Keratinocyte (primary cell): ENCODE measurements around the gene CLCN3. TPM values are rescaled to one million over a fixed set of nuclear protein-coding genes. Genes with fewer than 3 reads are reported as not detected.

ENCODE experiments used
- DNase-seq: peaks from one replicate; pipeline ENCODE4 v3.0.0-alpha.2; 2011; ENCODE audit warnings: low read depth, missing footprints, low spot score
- FAIRE-seq: peaks from 2 replicates; lab custom pipeline; 2011; peaks lifted over from hg19 to GRCh38; lab: Jason Lieb, UNC
- H2AFZ ChIP-seq: 2 replicates; pipeline ENCODE4 v1.6.0; 2012; ENCODE audit warnings: low read length, control low read depth, inconsistent platforms; ENCODE audit not compliant: control insufficient read depth
- H3K27ac ChIP-seq: 2 replicates; pipeline ENCODE4 v1.5.1; 2011; ENCODE audit warnings: low read length; ENCODE audit not compliant: control insufficient read depth, insufficient read depth
- H3K27me3 ChIP-seq: 3 replicates; pipeline ENCODE4 v1.6.0; 2011; ENCODE audit warnings: low read length; ENCODE audit not compliant: control insufficient read depth, insufficient read depth; ENCODE audit errors: extremely low read depth
- H3K36me3 ChIP-seq, 2 experiments: 2 replicates in 1 of 2; 3 replicates in 1 of 2; pipeline ENCODE4 v1.5.1; 2011; ENCODE audit warnings: low read length in 2 of 2, mild to moderate bottlenecking in 1 of 2; ENCODE audit not compliant: control insufficient read depth in 2 of 2, insufficient read depth in 2 of 2; ENCODE audit errors: extremely low read depth in 1 of 2
- H3K4me1 ChIP-seq: 3 replicates; pipeline ENCODE4 v1.5.1; 2011; ENCODE audit warnings: low read length; ENCODE audit not compliant: control insufficient read depth, insufficient read depth; ENCODE audit errors: extremely low read depth
- H3K4me2 ChIP-seq: 3 replicates; pipeline ENCODE4 v1.6.0; 2011; ENCODE audit warnings: low read depth, low read length; ENCODE audit not compliant: control insufficient read depth, insufficient read depth; ENCODE audit errors: extremely low read depth
- H3K4me3 ChIP-seq, 3 experiments: fragments of 200-600 bp in 1 of 3; sonication (generic) in 1 of 3; 2 replicates in 2 of 3; 3 replicates in 1 of 3; pipeline ENCODE4 v1.5.1; 2011 to 2016; ENCODE audit warnings: low read length in 3 of 3, mild to moderate bottlenecking in 3 of 3, control low read depth in 2 of 3, inconsistent platforms in 1 of 3, low read depth in 1 of 3, mixed read lengths in 1 of 3, mixed run types in 1 of 3, moderate library complexity in 1 of 3; ENCODE audit not compliant: control insufficient read depth in 2 of 3, insufficient read depth in 2 of 3; ENCODE audit errors: extremely low read depth in 1 of 3
- H3K79me2 ChIP-seq: 2 replicates; pipeline ENCODE4 v1.6.0; 2012; ENCODE audit warnings: low read length; ENCODE audit not compliant: control insufficient read depth, insufficient read depth
- H3K9ac ChIP-seq: 3 replicates; pipeline ENCODE4 v1.6.0; 2011; ENCODE audit warnings: low read length; ENCODE audit not compliant: control insufficient read depth, insufficient read depth; ENCODE audit errors: extremely low read depth
- H3K9me1 ChIP-seq: 3 replicates; pipeline ENCODE4 v1.6.0; 2011; ENCODE audit warnings: low read length; ENCODE audit not compliant: control insufficient read depth, insufficient read depth; ENCODE audit errors: extremely low read depth
- H3K9me3 ChIP-seq: 2 replicates; pipeline ENCODE4 v1.5.1; 2012; ENCODE audit warnings: low read depth, low read length; ENCODE audit not compliant: control insufficient read depth
- H4K20me1 ChIP-seq: 3 replicates; pipeline ENCODE4 v1.6.0; 2011; ENCODE audit warnings: low read length; ENCODE audit not compliant: control insufficient read depth, insufficient read depth; ENCODE audit errors: extremely low read depth
- CTCF ChIP-seq, 3 experiments: IDR thresholded peaks in 1 of 3; conservative IDR thresholded peaks in 1 of 3; optimal IDR thresholded peaks in 1 of 3; 2 replicates in 2 of 3; 3 replicates in 1 of 3; pipeline versions ENCODE3 to v1.5.1; 2011; ENCODE audit warnings: low read length in 3 of 3, mild to moderate bottlenecking in 3 of 3, moderate library complexity in 2 of 3, control low read depth in 1 of 3, inconsistent platforms in 1 of 3; ENCODE audit not compliant: insufficient read depth in 2 of 3; ENCODE audit errors: extremely low read depth in 1 of 3
- EZH2 ChIP-seq: IDR thresholded peaks from one replicate; pipeline ENCODE4 v1.6.1; 2012; ENCODE audit warnings: inconsistent platforms, mild to moderate bottlenecking, low read length, moderate library complexity
- dilution Hi-C: fragments of 300-500 bp; cut with MboI; formaldehyde crosslinking; loops from one replicate; pipeline ENCODE4 v1.7.0; 2020; ENCODE audit warnings: low sequenced_read_pairs; ENCODE audit not compliant: extremely low pct_ligation_motif_present
- polyA plus RNA-seq, 5 experiments: library from polyadenylated mRNA; depleted of rRNA in 3 of 5; stranded (reverse) in 3 of 5; stranded (forward) in 1 of 5; unstranded in 1 of 5; fragments of >200 nt; gene quantifications; 1 replicate in 1 of 5; 2 replicates in 3 of 5; 3 replicates in 1 of 5; pipeline versions ENCODE4 v1.2.1 to v1.2.3, GENCODE V29; 2011 to 2012; ENCODE audit warnings: missing spikeins in 2 of 5, low read depth in 1 of 5, low replicate concordance in 1 of 5

The CLCN3 gene
- polyA plus RNA-seq, 1 donor (not counting 4 experiments of a cell fraction or from before 2014, with no cell fraction given): 34.2 TPM

DNA sequence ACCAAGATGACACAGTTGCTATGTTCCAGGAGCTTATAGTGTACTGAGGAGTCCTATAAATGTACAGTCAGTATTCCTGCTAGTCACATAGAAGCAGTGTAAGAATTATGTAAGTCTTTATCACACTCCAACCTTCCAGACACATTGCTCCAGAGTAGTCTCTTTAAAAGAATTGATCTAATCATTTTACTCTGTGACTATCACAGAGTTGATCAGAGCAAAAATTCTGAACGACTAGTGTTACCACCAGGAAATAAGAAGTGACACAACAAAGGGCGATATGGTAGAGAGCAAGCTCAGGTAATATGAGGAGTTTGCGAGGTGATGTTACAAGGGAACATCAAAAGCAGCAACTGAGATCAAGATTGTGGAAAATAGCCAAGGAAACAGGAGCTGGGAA lies 146.4 kb downstream of the CLCN3 start:
- Histone ChIP-seq H3K4me2 (no peak overlapping the region), H4K20me1 (no peaks in the 10 kb centered on the region), H3K4me1 (no peaks in the 10 kb centered on the region), H3K27me3 (no peaks in the 10 kb centered on the region), H3K9me3 (no peaks in the 10 kb centered on the region), H3K9ac (no peak overlapping the region), H2AFZ (no peak overlapping the region), H3K36me3 (no peaks in the 10 kb centered on the region), H3K4me3 (no peak overlapping the region), H3K79me2 (no peaks in the 10 kb centered on the region), H3K27ac (no peak overlapping the region), H3K9me1 (no peaks in the 10 kb centered on the region)
- TF ChIP-seq EZH2 (no peak), CTCF (optimal IDR thresholded peaks at IDR 0.05 in 1 of 3, IDR thresholded peaks at IDR 0.05 in 1 of 3, conservative IDR thresholded peaks at IDR 0.05 in 1 of 3; ENCODE audit: extremely low read depth in 1 of 3, insufficient read depth in 2 of 3, low read length in 3 of 3) (no peak)
- FAIRE-seq (peak; percentile 20), DNase-seq (no peak)
- dilution Hi-C loops: no loop called here

DNA sequence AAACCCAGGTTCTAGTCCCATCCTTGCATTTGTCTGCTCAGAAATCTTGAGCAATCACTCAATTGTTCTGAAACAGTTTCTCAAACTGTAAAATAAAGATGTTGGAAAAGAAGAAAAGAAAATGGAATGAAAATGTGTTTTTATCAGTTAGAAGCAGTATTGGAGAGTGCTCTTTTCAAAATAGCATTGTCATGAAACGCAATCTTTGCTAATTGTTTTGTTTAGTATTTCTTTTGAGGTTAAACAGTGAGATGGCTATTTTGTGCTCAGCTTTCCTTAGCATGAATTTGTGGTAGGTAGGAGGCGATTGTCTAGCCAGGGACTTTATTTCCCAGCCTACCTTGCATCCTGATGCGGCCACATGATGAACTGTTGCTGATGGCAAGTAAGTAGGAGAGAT lies 148.0 kb downstream of the CLCN3 start:
- Histone ChIP-seq H3K36me3 (no peaks in the 10 kb centered on the region), H3K79me2 (no peaks in the 10 kb centered on the region), H3K9ac (no peak overlapping the region), H4K20me1 (no peaks in the 10 kb centered on the region), H3K4me3 (no peak overlapping the region), H3K4me2 (no peak overlapping the region), H3K9me3 (no peaks in the 10 kb centered on the region), H3K9me1 (no peaks in the 10 kb centered on the region), H2AFZ (no peak overlapping the region), H3K27me3 (no peaks in the 10 kb centered on the region), H3K4me1 (no peaks in the 10 kb centered on the region), H3K27ac (no peak overlapping the region)
- no peak for FAIRE-seq
- dilution Hi-C loops: no loop called here
- TF ChIP-seq CTCF (optimal IDR thresholded peaks at IDR 0.05 in 1 of 3, IDR thresholded peaks at IDR 0.05 in 1 of 3, conservative IDR thresholded peaks at IDR 0.05 in 1 of 3; ENCODE audit: extremely low read depth in 1 of 3, insufficient read depth in 2 of 3, low read length in 3 of 3): no peak
- TF ChIP-seq EZH2: no peak
- no peak for DNase-seq
